Cardiac muscle cell (in vitro differentiated cells and primary cell): ENCODE results near the gene MVK. TPM values are rescaled to one million over a fixed set of nuclear protein-coding genes. Genes with fewer than 3 reads are reported as not detected.

Source experiments
- DNase-seq, 2 donors: peaks; one replicate each; pipeline versions ENCODE4 v3.0.0 to v3.0.0-alpha.2; 2010 to 2017; ENCODE audit warnings: low read depth in 1 of 2, low spot score in 1 of 2
- H3K27ac ChIP-seq: fragments of 200-600 bp; sonication (generic); 2 replicates; pipeline ENCODE4 v1.5.1; 2016
- H3K27me3 ChIP-seq: fragments of 200-600 bp; sonication (generic); 2 replicates; pipeline ENCODE4 v1.6.0; 2016; ENCODE audit warnings: control low read depth
- H3K36me3 ChIP-seq: fragments of 200-600 bp; sonication (generic); 2 replicates; pipeline ENCODE4 v1.5.1; 2016; ENCODE audit warnings: control low read depth
- H3K4me1 ChIP-seq: fragments of 200-600 bp; sonication (generic); 2 replicates; pipeline ENCODE4 v1.8.1; 2017; ENCODE audit warnings: low read depth, mild to moderate bottlenecking, mixed run types
- H3K4me3 ChIP-seq: fragments of 200-600 bp; sonication (generic); 2 replicates; pipeline ENCODE4 v1.5.1; 2016; ENCODE audit warnings: mild to moderate bottlenecking
- H3K9me3 ChIP-seq: fragments of 200-600 bp; sonication (generic); 2 replicates; pipeline ENCODE4 v1.5.1; 2017; ENCODE audit warnings: low read depth, mild to moderate bottlenecking, control low read depth
- polyA plus RNA-seq: library from polyadenylated mRNA; unstranded; fragments of >200 nt; fragmentation: Nextera tagmentation; extraction: Ambion mirVana; gene quantifications from 2 replicates; pipeline ENCODE4 v1.2.1, GENCODE V29; 2016
- total RNA-seq: library from RNA; depleted of rRNA; stranded (reverse); fragments of >200 nt; gene quantifications from 2 replicates; pipeline ENCODE4 v1.2.3, GENCODE V29; 2016
- TF ChIP-seq, protein P1 (sequence below): IDR thresholded peaks from 2 replicates; pipeline ENCODE4 v1.5.1; 2012; ENCODE audit warnings: low read depth, mild to moderate bottlenecking, low read length

The MVK gene
- total and polyA plus RNA-seq, 2 experiments from 2014 or later, result 29.0 to 56.1 TPM

DNA sequence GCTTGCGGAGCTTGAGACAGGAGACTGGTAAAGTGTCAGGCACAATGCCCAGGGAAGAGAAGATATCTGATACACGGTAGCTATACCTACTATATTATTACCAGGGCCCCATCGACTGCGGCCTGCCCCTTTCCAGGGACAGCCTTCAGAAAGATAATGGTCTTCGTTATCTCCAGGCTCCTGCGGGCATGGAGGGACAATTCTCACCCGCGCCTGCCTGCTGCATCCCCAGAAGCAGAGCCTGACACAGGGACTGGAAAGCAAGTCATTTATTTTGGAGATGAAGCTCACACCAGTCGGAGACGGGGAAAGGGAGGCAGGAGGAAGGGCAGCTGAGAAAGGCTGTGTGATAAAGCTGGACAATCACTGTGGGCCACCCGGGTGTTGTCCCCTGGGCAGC lies 72.1 kb downstream of the MVK start:
- Histone ChIP-seq H3K27ac (no peak overlapping the region), H3K4me1 (no peaks in the 10 kb centered on the region), H3K36me3 (no peaks in the 10 kb centered on the region), H3K4me3 (no peak overlapping the region), H3K9me3 (no peaks in the 10 kb centered on the region), H3K27me3 (no peaks in the 10 kb centered on the region)
- TF ChIP-seq, protein P1, sequence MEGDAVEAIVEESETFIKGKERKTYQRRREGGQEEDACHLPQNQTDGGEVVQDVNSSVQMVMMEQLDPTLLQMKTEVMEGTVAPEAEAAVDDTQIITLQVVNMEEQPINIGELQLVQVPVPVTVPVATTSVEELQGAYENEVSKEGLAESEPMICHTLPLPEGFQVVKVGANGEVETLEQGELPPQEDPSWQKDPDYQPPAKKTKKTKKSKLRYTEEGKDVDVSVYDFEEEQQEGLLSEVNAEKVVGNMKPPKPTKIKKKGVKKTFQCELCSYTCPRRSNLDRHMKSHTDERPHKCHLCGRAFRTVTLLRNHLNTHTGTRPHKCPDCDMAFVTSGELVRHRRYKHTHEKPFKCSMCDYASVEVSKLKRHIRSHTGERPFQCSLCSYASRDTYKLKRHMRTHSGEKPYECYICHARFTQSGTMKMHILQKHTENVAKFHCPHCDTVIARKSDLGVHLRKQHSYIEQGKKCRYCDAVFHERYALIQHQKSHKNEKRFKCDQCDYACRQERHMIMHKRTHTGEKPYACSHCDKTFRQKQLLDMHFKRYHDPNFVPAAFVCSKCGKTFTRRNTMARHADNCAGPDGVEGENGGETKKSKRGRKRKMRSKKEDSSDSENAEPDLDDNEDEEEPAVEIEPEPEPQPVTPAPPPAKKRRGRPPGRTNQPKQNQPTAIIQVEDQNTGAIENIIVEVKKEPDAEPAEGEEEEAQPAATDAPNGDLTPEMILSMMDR, result no peak
- no peak for DNase-seq

Other genes starting within 250 kb of the MVK start
- gene MYO1H, start 225.9 kb upstream of the MVK start, total RNA-seq, result 0.21 TPM in 1 of 2 replicates, not detected in the other
- gene MYO1H, start 225.9 kb upstream of the MVK start, polyA plus RNA-seq, result 0.36 TPM in 1 of 2 replicates, not detected in the other
- gene KCTD10, start 96.5 kb upstream of the MVK start, total RNA-seq, result 64.4 and 102 TPM in 2 replicates
- gene KCTD10, start 96.5 kb upstream of the MVK start, polyA plus RNA-seq, result 64.5 and 95.7 TPM in 2 replicates
- gene UBE3B, start 96.2 kb upstream of the MVK start, total RNA-seq, result 44.3 and 73.5 TPM in 2 replicates
- gene UBE3B, start 96.2 kb upstream of the MVK start, polyA plus RNA-seq, result 35.5 and 36.7 TPM in 2 replicates
- gene MMAB, start 290 bp upstream of the MVK start, total RNA-seq, result 89.4 and 133 TPM in 2 replicates
- gene MMAB, start 290 bp upstream of the MVK start, polyA plus RNA-seq, result 130 and 174 TPM in 2 replicates
- 35.5 and 42.9 TPM in 2 replicates for gene FAM222A, start 140.0 kb downstream of the MVK start, total RNA-seq
- gene FAM222A, start 140.0 kb downstream of the MVK start, polyA plus RNA-seq, result 25.4 and 42.1 TPM in 2 replicates